KOPT-K1 (cell line): ENCODE data around the gene TBL3.
A peak's percentile ranks its signal among the peaks of the same experiment; 100 is the strongest.
"Not testable (repeated sequence)": the region's sequence is repeated elsewhere in the genome, so short reads cannot be mapped to it uniquely, and the experiment has no call there.

Experiments
- H3K27ac ChIP-seq: fragments of 200-600 bp; sonication (generic); 2 replicates; pipeline ENCODE4 v1.5.1; 2016; ENCODE audit warnings: antibody characterized with exemption, mild to moderate bottlenecking, low read depth, low read length; ENCODE audit not compliant: poor library complexity, severe bottlenecking
- H3K36me3 ChIP-seq: fragments of 200-600 bp; sonication (generic); 2 replicates; pipeline ENCODE4 v1.5.1; 2017; ENCODE audit warnings: antibody characterized with exemption, mild to moderate bottlenecking, low read length, moderate library complexity; ENCODE audit not compliant: insufficient read depth
- H3K9me3 ChIP-seq: fragments of 200-600 bp; sonication (generic); 2 replicates; pipeline ENCODE4 v1.5.1; 2017; ENCODE audit warnings: antibody characterized with exemption, low read length, mild to moderate bottlenecking; ENCODE audit not compliant: insufficient read depth, poor library complexity, severe bottlenecking

Gene TBL3

DNA sequence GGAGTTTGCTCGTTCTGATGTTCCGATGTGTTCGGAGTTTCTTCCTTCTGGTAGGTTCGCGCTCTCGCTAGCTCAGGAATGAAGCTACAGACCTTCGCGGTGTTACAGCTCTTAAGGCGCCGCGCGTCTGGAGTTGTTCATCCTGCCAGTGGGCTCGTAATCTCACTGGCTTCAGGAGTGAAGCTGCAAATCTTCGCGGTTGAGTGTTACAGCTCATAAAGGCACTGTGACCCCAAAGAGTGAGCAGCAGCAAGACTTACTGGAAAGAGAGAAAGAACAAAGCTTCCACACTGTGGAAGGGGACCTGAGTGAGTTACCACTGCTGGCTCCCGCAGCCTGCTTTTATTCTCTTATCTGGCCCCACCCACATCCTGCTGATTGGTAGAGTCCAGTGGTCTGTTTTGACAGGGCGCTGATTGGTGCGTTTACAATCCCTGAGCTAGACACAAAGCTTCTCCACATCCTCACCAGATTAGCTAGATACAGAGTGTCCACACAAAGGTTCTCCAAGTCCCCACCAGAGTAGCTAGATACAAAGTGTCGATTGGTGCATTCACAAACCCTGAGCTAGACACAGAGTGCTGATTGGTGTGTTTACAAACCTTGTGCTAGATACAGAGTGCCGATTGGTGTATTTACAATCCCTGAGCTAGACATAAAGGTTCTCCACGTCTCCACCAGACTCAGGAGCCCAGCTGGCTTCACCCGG lies 14.3 kb upstream of the TBL3 start:
- H3K36me3 ChIP-seq: peaks cover 20% of the 10 kb centered on the region
- H3K27ac ChIP-seq: not testable (repeated sequence)

DNA sequence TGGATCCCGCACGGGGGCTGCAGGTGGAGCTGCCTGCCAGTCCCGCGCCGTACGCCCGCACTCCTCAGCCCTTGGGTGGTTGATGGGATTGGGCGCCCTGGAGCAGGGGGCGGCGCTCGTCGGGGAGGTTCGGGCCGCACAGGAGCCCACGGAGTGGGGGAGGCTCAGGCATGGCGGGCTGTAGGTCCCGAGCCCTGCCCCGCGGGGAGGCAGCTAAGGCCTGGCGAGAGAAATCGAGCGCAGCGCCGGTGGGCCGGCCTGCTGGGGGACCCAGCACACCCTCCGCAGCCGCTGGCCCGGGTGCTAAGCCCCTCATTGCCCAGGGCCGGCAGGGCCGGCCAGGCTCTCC lies 13.7 kb upstream of the TBL3 start:
- H3K9me3 ChIP-seq, H3K27ac ChIP-seq: not testable (repeated sequence)
- H3K36me3 ChIP-seq: peaks cover 25% of the 10 kb centered on the region

More for the DNA sequence above, 14.3 kb upstream of the TBL3 start:
- not testable (repeated sequence) for H3K9me3 ChIP-seq

DNA sequence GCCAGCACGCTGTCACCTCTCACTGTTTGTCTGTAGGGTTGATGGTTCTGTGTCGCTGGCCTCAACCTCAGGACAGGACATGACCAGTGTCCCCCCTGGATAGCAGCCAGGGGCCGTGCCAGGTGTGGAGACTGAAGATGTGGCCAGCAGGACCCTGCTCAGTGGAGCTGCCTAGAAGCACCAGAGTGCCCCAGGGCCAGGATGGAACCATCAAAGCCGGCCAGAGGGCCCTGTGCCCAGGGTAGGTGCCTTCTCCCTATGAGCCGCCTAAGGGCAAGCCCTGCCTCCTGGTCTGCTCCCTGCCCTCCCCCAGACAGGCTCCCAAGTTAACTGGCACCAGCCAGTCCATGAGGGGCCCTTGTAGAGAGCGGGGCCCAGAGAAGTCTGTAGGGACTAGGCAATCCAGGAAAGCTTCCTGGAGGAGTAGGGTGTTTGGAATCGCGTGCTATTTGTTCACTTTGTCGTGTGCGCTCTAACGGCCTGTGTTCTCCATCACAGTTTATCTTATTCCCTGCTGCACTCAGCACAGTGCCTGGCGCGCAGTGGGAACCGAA lies 13.1 kb upstream of the TBL3 start:
- H3K9me3 ChIP-seq: no peaks in the 10 kb centered on the region
- peaks cover 32% of the 10 kb centered on the region for H3K36me3 ChIP-seq
- H3K27ac ChIP-seq: peak overlapping the region; percentile 88

DNA sequence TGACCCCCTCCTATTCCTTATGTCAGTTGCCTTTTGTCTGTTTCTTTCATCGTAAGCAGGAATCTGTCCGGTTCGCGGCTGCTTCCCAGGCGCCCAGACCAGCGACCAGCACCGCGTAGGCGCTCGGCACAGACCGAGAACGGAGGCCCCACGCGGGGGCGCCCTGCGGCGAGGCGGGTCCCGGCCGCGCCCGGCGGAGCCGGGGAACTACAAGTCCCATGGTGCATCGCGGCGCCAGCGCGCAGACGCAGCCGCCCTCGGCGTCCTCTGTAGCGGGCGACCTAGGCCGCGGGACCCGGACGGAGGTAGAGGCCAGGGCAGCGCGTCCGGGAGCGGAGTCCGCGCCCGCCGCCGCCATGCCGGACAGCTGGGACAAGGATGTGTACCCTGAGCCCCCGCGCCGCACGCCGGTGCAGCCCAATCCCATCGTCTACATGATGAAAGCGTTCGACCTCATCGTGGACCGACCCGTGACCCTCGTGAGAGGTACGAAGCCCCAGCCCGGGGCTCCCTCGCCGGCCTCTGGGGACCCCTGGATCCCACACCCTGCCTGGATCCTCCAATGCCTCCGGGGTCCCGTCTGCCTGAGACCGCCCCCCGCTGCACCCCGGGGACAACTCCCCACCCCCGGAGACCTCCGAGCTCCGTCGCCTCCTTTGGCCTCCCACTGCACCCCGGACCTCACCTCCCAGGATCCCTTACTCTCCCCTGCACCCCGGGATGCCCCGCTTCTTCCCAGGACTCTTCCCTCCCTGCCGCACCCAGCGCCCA lies 12.4 kb upstream of the TBL3 start, which contains the start of gene NDUFB10:
TSS of gene NDUFB10 (plus strand) at position 270 of the 771 bp plus-strand sequence. CDS start at position 357, 87 bp downstream.
- H3K36me3 ChIP-seq: peaks cover 35% of the 10 kb centered on the region
- peak within 1 kb of the TSS; percentile 88 for H3K27ac ChIP-seq
- H3K9me3 ChIP-seq: no peaks in the 10 kb centered on the region

DNA sequence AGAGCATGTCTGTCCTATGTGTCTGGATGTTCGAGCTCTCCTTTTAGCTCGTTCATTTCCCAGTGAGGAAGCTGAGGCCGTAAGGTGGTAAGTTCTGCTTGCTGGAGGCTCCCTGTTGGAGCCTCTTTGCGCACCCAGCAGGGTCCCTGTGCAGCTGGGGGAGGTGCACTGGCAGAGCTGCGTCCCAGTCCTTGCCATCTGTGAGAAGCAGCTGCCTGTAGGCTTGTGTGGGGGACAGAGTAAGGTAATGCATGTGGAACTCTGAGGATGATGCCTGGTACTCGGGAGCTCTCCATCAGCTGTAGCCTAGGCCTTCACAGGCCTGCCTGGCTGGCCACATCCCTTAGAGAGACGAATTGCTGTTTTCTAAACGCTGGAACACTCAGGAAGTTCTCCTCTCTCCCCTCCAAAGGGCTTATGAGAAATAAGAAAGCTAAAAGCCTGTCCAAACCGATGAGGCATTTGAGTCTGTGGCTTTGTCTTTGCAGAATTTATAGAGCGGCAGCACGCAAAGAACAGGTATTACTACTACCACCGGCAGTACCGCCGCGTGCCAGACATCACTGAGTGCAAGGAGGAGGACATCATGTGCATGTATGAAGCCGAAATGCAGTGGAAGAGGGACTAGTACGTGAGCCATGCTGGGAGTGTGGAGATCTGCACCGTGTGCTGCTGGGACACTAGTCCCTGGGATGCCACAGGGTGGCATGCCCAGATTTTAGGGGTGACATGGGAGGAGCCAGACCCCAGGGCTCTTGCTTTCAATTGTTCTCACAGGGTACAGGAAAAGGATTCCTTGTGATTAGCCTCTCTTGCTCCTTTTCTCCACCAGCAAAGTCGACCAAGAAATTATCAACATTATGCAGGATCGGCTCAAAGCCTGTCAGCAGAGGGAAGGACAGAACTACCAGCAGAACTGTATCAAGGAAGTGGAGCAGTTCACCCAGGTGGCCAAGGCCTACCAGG lies 10.9 kb upstream of the TBL3 start:
- Histone ChIP-seq H3K27ac (peak overlapping the region; percentile 88), H3K9me3 (no peaks in the 10 kb centered on the region), H3K36me3 (peaks cover 35% of the 10 kb centered on the region)

DNA sequence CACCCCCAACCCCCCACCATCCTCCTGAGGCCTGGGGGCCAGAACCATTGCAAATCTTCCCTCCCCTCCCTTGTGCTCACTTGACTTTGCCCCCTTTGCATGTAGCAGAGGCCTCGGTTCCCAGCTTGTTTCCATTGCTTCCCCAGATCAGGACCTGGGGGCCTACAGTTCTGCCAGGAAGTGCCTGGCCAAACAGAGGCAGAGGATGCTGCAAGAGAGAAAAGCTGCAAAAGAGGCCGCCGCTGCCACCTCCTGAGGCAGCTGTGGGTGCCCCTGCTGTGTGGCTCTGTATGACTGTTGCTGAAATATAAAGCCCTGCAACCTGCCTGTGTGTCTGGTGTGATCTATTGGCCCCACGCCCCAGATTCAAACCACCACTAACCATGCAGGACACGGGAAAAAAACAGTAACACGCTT lies 10.2 kb upstream of the TBL3 start:
- Histone ChIP-seq H3K9me3 (no peaks in the 10 kb centered on the region), H3K27ac (no peak overlapping the region), H3K36me3 (peaks cover 35% of the 10 kb centered on the region)

DNA sequence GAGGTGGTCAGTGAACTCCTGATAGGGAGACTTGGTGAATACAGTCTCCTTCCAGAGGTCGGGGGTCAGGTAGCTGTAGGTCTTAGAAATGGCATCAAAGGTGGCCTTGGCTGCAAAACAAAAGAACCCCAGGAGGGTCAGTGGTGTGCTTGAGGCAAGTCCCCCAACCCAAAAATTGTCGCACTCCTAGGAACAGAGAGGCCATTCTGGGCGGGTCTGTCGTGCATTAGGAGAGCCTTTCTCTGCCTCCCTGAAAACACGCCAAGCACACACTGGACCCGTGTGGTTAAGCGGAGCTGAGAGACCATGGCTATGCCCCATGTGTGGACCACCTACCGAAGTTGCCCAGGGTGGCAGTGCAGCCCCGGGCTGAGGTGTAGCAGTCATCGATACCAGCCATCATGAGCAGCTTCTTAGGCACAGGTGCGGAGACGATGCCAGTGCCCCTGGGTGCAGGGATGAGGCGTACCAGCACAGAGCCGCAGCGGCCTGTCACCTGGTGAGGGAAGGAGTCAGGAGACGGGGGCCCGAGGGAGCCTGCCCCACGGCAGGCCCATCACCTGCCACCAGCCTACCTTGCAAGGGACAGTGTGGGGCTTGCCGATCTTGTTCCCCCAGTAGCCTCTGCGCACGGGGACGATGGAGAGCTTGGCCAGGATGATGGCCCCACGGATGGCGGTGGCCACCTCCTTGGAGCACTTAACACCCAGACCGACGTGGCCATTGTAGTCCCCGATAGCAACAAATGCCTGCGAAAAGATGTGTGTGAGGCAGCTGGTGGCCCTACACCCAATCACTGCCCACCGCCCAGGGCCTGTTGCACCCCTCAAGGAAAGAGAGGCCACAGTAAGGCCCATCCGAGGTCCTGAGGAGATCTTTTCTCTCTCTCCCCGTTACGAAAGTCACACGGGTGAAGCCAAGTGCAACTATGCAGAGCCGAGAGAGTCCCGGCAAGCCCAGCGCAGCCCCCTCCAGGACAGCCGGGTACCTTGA lies 9.4 kb upstream of the TBL3 start:
- peaks cover 35% of the 10 kb centered on the region for H3K36me3 ChIP-seq
- not testable (repeated sequence) for H3K27ac ChIP-seq, H3K9me3 ChIP-seq

DNA sequence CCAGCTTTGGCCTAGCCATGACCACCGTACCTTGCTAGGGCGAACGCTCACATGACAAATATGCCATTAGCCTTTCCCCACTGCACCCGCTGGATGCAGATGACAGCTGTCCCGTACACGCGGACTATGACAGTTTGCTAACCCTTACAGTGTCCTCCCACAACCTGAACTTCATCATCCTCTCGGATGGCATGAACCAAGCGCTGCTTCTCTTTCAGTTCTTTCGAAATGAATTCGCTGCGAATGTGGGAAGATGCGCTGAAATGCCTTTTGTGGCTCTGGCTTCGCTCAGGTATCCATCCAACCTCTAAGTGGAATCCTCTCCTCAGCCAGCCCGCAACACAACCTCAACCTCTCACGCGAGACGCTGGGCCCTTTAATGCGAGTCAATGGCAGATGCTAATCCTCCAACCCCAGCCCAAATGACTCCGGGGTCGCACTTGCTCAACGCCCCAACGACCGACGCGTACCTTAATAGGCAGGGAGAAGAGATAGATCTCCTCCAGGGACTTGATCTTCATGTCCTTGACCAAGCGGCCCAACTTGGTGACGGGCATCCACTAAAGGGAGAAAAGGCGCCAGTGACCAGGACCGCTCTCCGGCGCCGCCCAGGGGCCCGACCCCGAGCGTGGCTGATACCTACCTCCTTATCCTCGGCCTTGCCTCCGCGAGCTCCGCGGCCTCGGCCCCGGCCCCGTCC lies 7.9 kb upstream of the TBL3 start:
- peak overlapping the region; percentile 81 for H3K27ac ChIP-seq
- no peaks in the 10 kb centered on the region for H3K9me3 ChIP-seq
- H3K36me3 ChIP-seq: peaks cover 35% of the 10 kb centered on the region

DNA sequence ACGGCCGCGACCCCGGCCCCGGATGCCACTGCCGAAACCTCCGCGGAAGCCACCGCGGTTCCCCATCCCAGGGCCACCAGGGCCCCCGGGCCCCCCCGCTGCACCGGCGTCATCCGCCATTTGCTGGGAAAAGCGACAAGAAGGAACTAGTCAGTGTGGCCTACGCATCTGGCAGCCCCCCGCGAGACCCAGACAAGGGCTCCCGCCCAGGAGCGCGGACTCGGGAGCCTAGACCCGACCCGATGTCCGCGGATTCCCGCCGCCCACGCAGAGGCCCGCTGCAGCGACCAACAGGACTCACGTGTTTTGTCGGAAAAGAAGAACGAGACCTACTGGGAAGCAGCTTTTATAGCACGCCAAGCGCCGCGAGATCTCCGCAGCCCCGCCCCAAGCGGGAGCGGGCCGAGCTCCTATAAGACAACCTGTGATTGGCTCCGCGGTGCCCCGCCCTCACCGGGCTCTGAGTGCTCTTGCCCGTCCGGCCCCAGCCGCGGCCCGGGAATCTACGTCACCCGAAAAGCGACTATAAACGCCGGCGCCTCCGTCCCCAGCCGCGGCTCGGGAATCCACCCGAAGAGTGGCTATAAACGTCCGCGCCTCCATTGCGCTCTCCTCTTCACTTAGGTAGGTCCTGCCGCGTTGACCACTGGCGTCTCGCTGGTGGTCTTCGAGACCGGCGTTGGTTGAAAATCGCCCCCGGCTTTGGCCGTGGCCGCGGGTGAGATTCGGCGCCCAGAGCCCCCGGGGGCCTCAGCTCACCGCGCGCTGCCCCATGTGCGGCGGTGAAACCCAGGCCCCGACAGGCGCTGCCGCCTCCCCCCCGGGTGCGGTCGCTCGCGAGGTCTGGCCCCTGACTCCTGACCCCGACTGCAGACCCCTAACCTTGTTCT lies 7.1 kb upstream of the TBL3 start, which contains the start of gene RPS2:
TSS of gene RPS2 (minus strand) at position 321 of the 890 bp plus-strand sequence. CDS start at position 120, 201 bp downstream.
- H3K36me3 ChIP-seq: peaks cover 35% of the 10 kb centered on the region
- H3K9me3 ChIP-seq: no peaks in the 10 kb centered on the region

DNA sequence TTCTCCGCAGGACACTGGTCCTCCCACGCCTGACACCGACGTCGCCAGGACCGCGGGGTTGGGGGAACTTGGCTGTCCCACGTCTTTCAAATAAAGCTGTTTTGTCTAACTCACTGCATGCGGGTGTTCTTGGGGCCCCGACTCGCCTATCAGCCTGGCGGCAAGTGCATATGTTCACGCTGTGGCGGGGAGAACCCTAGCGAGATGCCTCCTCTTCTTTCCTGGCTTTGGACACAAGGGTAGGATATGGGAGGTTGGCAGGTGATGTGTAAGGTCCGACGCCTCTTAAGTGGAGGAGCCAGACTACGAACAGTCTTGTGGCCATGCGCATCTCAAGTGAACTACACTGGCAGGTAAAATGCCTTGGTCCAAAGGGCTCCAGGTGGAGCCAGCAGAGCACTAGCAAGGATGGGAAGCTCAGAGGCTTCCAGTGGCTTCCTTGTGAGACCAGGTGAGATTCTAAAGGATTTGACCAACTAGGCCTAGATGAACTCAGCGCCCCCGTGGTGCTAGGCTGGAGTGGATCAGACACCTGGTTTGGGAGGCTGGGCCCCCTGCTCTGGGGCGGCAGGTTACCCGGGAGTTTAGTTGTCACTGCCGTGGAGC lies 6.4 kb upstream of the TBL3 start:
- peak overlapping the region; percentile 81 for H3K27ac ChIP-seq
- no peaks in the 10 kb centered on the region for H3K9me3 ChIP-seq
- H3K36me3 ChIP-seq: peaks cover 35% of the 10 kb centered on the region

More for the DNA sequence above, 7.1 kb upstream of the TBL3 start, which contains the start of gene RPS2:
- peak within 1 kb of the TSS; percentile 81 for H3K27ac ChIP-seq

DNA sequence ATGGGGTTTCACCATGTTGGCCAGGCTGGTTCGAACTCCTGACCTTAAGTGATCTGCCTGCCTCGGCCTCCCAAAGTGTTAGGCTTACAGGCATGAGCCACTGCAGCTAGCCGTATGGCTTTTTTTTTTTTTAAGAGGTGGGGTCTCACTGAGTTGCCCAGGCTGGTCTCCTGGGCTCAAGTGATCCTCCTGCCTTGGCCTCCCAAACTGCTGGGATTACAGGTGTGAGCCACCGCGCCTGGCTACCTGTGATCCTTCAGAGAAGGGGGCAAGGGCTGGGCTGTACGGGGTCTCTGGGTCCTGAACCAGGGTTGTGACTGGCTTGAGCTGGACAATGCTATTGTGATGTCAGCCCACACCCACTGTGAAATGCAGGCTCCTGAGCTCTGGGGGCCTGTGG lies 5.4 kb upstream of the TBL3 start, which contains the start of gene RNF151:
TSS of gene RNF151 (plus strand) at position 397 of the 400 bp plus-strand sequence. CDS start 26 bp downstream, outside the sequence.
- Histone ChIP-seq H3K27ac (peak within 1 kb of the TSS; percentile 81), H3K9me3 (no peaks in the 10 kb centered on the region), H3K36me3 (peaks cover 27% of the 10 kb centered on the region)
